ENCODE results near the gene CYP51A1. TPM values are rescaled to one million over a fixed set of nuclear protein-coding genes. Genes with fewer than 3 reads are reported as not detected.
"Not testable (repeated sequence)": the region's sequence is repeated elsewhere in the genome, so short reads cannot be mapped to it uniquely, and the experiment has no call there.

Gene CYP51A1
- total RNA-seq, 2 experiments from 2014 or later = 53.4 to 84.0 TPM

- Histone ChIP-seq H3K4me1 (ENCODE audit: insufficient read depth, low read length, poor library complexity, severe bottlenecking) (no peaks in the 10 kb centered on the region), H2AFZ (ENCODE audit: low read length) (no peak overlapping the region), H3K36me3 (ENCODE audit: insufficient read depth, low read length) (no peaks in the 10 kb centered on the region), H3K9me2 (ENCODE audit: insufficient read depth, low read length) (no peaks in the 10 kb centered on the region), H4K20me1 (ENCODE audit: insufficient read depth, low read length) (no peaks in the 10 kb centered on the region), H3K79me2 (ENCODE audit: insufficient read depth, low read depth, low read length) (no peaks in the 10 kb centered on the region), H3K9me3 (ENCODE audit: low read length) (no peaks in the 10 kb centered on the region), H3K27ac (ENCODE audit: low read depth, low read length, poor library complexity, severe bottlenecking) (no peak overlapping the region), H3K4me2 (ENCODE audit: low read length) (no peak overlapping the region), H3K4me3 (ENCODE audit: low read depth, low read length, poor library complexity, severe bottlenecking) (no peak overlapping the region)
- DNase-seq (ENCODE audit: low spot score) = no peak
- ChIA-PET POLR2A (no interaction called here), CTCF (ENCODE audit: unreplicated experiment) (no interaction called here)
- intact Hi-C loops (cut with micrococcal nuclease; ENCODE audit: unreplicated experiment) = no loop called here
- no peak for TF ChIP-seq EZH2phosphoT487 (IDR thresholded peaks at IDR 0.05; ENCODE audit: borderline replicate concordance, low read depth, low read length)
- no peak for TF ChIP-seq CTCF (conservative IDR thresholded peaks at IDR 0.05; ENCODE audit: low read length)
- no TSS peak for BruUV-seq (replicated peaks)
These were observed 20.9 kb upstream of the CYP51A1 start for GRCh38 chr7:92155108-92155739.

GRCh38 chr7:92150450-92151017, 16.3 kb upstream of the CYP51A1 start:
- POLR2A ChIA-PET = interaction anchor here (1.4 to 1.9 kb wide), 2 partner anchors 12 to 13 kb away, joined by 3 to 5 read pairs; no protein-coding TSS in a partner anchor
- Histone ChIP-seq H3K4me1 (ENCODE audit: insufficient read depth, low read length, poor library complexity, severe bottlenecking) (no peaks in the 10 kb centered on the region), H3K36me3 (ENCODE audit: insufficient read depth, low read length) (no peaks in the 10 kb centered on the region), H3K9me2 (ENCODE audit: insufficient read depth, low read length) (no peaks in the 10 kb centered on the region), H3K9me3 (ENCODE audit: low read length) (no peaks in the 10 kb centered on the region), H3K27ac (ENCODE audit: low read depth, low read length, poor library complexity, severe bottlenecking) (no peak overlapping the region), H3K79me2 (ENCODE audit: insufficient read depth, low read depth, low read length) (no peaks in the 10 kb centered on the region), H3K4me3 (ENCODE audit: low read depth, low read length, poor library complexity, severe bottlenecking) (no peak overlapping the region), H2AFZ (ENCODE audit: low read length) (no peak overlapping the region), H3K4me2 (ENCODE audit: low read length) (no peak overlapping the region), H4K20me1 (ENCODE audit: insufficient read depth, low read length) (no peaks in the 10 kb centered on the region)
- no peak for DNase-seq (ENCODE audit: low spot score)
- BruUV-seq (replicated peaks) = no TSS peak
- intact Hi-C loops (cut with micrococcal nuclease; ENCODE audit: unreplicated experiment) = no loop called here
- CTCF ChIA-PET (ENCODE audit: unreplicated experiment) = no interaction called here
- no peak for TF ChIP-seq CTCF (conservative IDR thresholded peaks at IDR 0.05; ENCODE audit: low read length)
- TF ChIP-seq EZH2phosphoT487 (IDR thresholded peaks at IDR 0.05; ENCODE audit: borderline replicate concordance, low read depth, low read length) = no peak

- Histone ChIP-seq H3K4me2 (ENCODE audit: low read length) (no peak overlapping the region), H4K20me1 (ENCODE audit: insufficient read depth, low read length) (no peaks in the 10 kb centered on the region), H3K36me3 (ENCODE audit: insufficient read depth, low read length) (no peaks in the 10 kb centered on the region), H3K4me1 (ENCODE audit: insufficient read depth, low read length, poor library complexity, severe bottlenecking) (no peaks in the 10 kb centered on the region), H2AFZ (ENCODE audit: low read length) (no peak overlapping the region), H3K4me3 (ENCODE audit: low read depth, low read length, poor library complexity, severe bottlenecking) (no peak overlapping the region), H3K9me3 (ENCODE audit: low read length) (no peaks in the 10 kb centered on the region), H3K27ac (ENCODE audit: low read depth, low read length, poor library complexity, severe bottlenecking) (no peak overlapping the region), H3K9me2 (ENCODE audit: insufficient read depth, low read length) (no peaks in the 10 kb centered on the region), H3K79me2 (ENCODE audit: insufficient read depth, low read depth, low read length) (no peaks in the 10 kb centered on the region)
- TF ChIP-seq EZH2phosphoT487 (IDR thresholded peaks at IDR 0.05; ENCODE audit: borderline replicate concordance, low read depth, low read length) (no peak), CTCF (conservative IDR thresholded peaks at IDR 0.05; ENCODE audit: low read length) (no peak)
- intact Hi-C loops (cut with micrococcal nuclease; ENCODE audit: unreplicated experiment) = no loop called here
- ChIA-PET CTCF (ENCODE audit: unreplicated experiment) (no interaction called here), POLR2A (interaction anchor here (1.4 kb wide), 1 partner anchor 13 kb away, joined by 5 read pairs; no protein-coding TSS in a partner anchor)
- BruUV-seq (replicated peaks) = no TSS peak
- DNase-seq (ENCODE audit: low spot score) = no peak
These were observed 15.5 kb upstream of the CYP51A1 start for GRCh38 chr7:92149736-92150239.

- H4K20me1 ChIP-seq (ENCODE audit: insufficient read depth, low read length); BruUV-seq (replicated peaks): not testable (repeated sequence)
These were observed 9.1 kb upstream of the CYP51A1 start for GRCh38 chr7:92143192-92143880.

More at GRCh38 chr7:92143192-92143880, 9.1 kb upstream of the CYP51A1 start:
- H3K4me2 ChIP-seq (ENCODE audit: low read length); H3K36me3 ChIP-seq (ENCODE audit: insufficient read depth, low read length); H2AFZ ChIP-seq (ENCODE audit: low read length); H3K79me2 ChIP-seq (ENCODE audit: insufficient read depth, low read depth, low read length); H3K4me1 ChIP-seq (ENCODE audit: insufficient read depth, low read length, poor library complexity, severe bottlenecking); DNase-seq (ENCODE audit: low spot score); CTCF ChIA-PET (ENCODE audit: unreplicated experiment); POLR2A ChIA-PET; intact Hi-C loops (cut with micrococcal nuclease; ENCODE audit: unreplicated experiment); H3K4me3 ChIP-seq (ENCODE audit: low read depth, low read length, poor library complexity, severe bottlenecking); H3K9me2 ChIP-seq (ENCODE audit: insufficient read depth, low read length); H3K27ac ChIP-seq (ENCODE audit: low read depth, low read length, poor library complexity, severe bottlenecking); H3K9me3 ChIP-seq (ENCODE audit: low read length): not testable (repeated sequence)
